Neuronal stem cell (in vitro differentiated cells): ENCODE data around the gene PAPPA.

Source experiments
- DNase-seq: peaks from one replicate; pipeline ENCODE4 v3.0.0-alpha.2; 2013; ENCODE audit warnings: low spot score
- H2AFZ ChIP-seq: one replicate; pipeline ENCODE4 v1.6.1; 2013; ENCODE audit warnings: mild to moderate bottlenecking, low read length, inconsistent platforms
- H2AK5ac ChIP-seq: 2 replicates; pipeline ENCODE4 v1.6.1; 2013; ENCODE audit warnings: low read depth, mild to moderate bottlenecking, inconsistent platforms, low read length, moderate library complexity, mixed read lengths
- H2BK120ac ChIP-seq: 2 replicates; pipeline ENCODE4 v1.6.1; 2013; ENCODE audit warnings: low read depth, mild to moderate bottlenecking, inconsistent platforms, low read length, moderate library complexity, mixed read lengths
- H2BK12ac ChIP-seq: one replicate; pipeline ENCODE4 v1.6.1; 2013; ENCODE audit warnings: low read length, inconsistent platforms
- H2BK15ac ChIP-seq: 2 replicates; pipeline ENCODE4 v1.6.1; 2013; ENCODE audit warnings: mild to moderate bottlenecking, low read length, inconsistent platforms, mixed read lengths
- H2BK5ac ChIP-seq: one replicate; pipeline ENCODE4 v1.6.1; 2013; ENCODE audit warnings: inconsistent platforms, mild to moderate bottlenecking, low read length, moderate library complexity
- H3K14ac ChIP-seq: one replicate; pipeline ENCODE4 v1.6.1; 2013; ENCODE audit warnings: low read length, inconsistent platforms
- H3K18ac ChIP-seq: 2 replicates; pipeline ENCODE4 v1.6.1; 2013; ENCODE audit warnings: low read length, inconsistent platforms
- H3K23ac ChIP-seq: 2 replicates; pipeline ENCODE4 v1.6.1; 2013; ENCODE audit warnings: low read depth, mild to moderate bottlenecking, mixed read lengths, low read length, inconsistent platforms; ENCODE audit not compliant: poor library complexity
- H3K27ac ChIP-seq: replicated peaks from 3 replicates; pipeline ENCODE4 v1.5.1; 2013; ENCODE audit warnings: low read length, inconsistent platforms
- H3K27me3 ChIP-seq, 3 experiments: 2 replicates each; pipeline ENCODE4 v1.6.1; 2013; ENCODE audit warnings: low read length in 3 of 3, mild to moderate bottlenecking in 2 of 3, inconsistent platforms in 1 of 3, low read depth in 1 of 3, mixed read lengths in 1 of 3, moderate library complexity in 1 of 3; ENCODE audit not compliant: control insufficient read depth in 3 of 3, insufficient read depth in 3 of 3
- H3K36me3 ChIP-seq, 2 donors: replicated peaks in 1 of 2; 2 replicates each; pipeline ENCODE4 v1.6.1; 2013; ENCODE audit warnings: low read length in 2 of 2; ENCODE audit not compliant: control insufficient read depth in 2 of 2, insufficient read depth in 2 of 2
- H3K4ac ChIP-seq: 2 replicates; pipeline ENCODE4 v1.6.1; 2013; ENCODE audit warnings: inconsistent platforms, mild to moderate bottlenecking, low read length, moderate library complexity
- H3K4me1 ChIP-seq, 2 donors: 1 replicate in 1 of 2; 2 replicates in 1 of 2; pipeline ENCODE4 v1.6.1; 2013; ENCODE audit warnings: low read length in 2 of 2, low read depth in 1 of 2; ENCODE audit not compliant: control insufficient read depth in 2 of 2, insufficient read depth in 1 of 2
- H3K4me2 ChIP-seq: one replicate; pipeline ENCODE4 v1.6.1; 2013; ENCODE audit warnings: mild to moderate bottlenecking, low read length, inconsistent platforms; ENCODE audit not compliant: insufficient read depth, poor library complexity, severe bottlenecking
- H3K4me3 ChIP-seq, 2 donors: 2 replicates each; pipeline ENCODE4 v1.5.1; 2013; ENCODE audit warnings: low read length in 2 of 2, mild to moderate bottlenecking in 2 of 2, inconsistent platforms in 1 of 2, moderate library complexity in 1 of 2
- H3K79me1 ChIP-seq: one replicate; pipeline ENCODE4 v1.6.1; 2013; ENCODE audit warnings: low read depth, mild to moderate bottlenecking, inconsistent platforms, low read length, moderate library complexity
- H3K9ac ChIP-seq: one replicate; pipeline ENCODE4 v1.6.1; 2013; ENCODE audit warnings: mild to moderate bottlenecking, low read depth, low read length, inconsistent platforms; ENCODE audit not compliant: poor library complexity
- H3K9me3 ChIP-seq, 2 donors: replicated peaks in 1 of 2; 2 replicates each; pipeline versions ENCODE3 to v1.6.1; 2013; ENCODE audit warnings: low read length in 2 of 2, mild to moderate bottlenecking in 2 of 2, inconsistent platforms in 1 of 2, low read depth in 1 of 2, mixed read lengths in 1 of 2, moderate library complexity in 1 of 2; ENCODE audit not compliant: control insufficient read depth in 2 of 2, insufficient read depth in 1 of 2
- H4K8ac ChIP-seq: one replicate; pipeline ENCODE4 v1.6.1; 2013; ENCODE audit warnings: low read depth, mild to moderate bottlenecking, inconsistent platforms, low read length, moderate library complexity
- H4K91ac ChIP-seq: one replicate; pipeline ENCODE4 v1.6.1; 2013; ENCODE audit warnings: low read length, low read depth, mild to moderate bottlenecking, inconsistent platforms; ENCODE audit not compliant: poor library complexity
- WGBS, 2 donors: extraction: QIAGEN DNeasy Blood & Tissue Kit; methylation state at CpG; one replicate each; pipeline ENCODE4 v1.1.7; 2013; ENCODE audit warnings: missing lambda C conversion rate in 2 of 2, mixed read lengths in 1 of 2; ENCODE audit not compliant: insufficient read length in 2 of 2, insufficient replicate concordance in 1 of 2; ENCODE audit errors: extremely low coverage in 2 of 2; 5-methylcytosine and 5-hydroxymethylcytosine counted together

Gene PAPPA

DNA sequence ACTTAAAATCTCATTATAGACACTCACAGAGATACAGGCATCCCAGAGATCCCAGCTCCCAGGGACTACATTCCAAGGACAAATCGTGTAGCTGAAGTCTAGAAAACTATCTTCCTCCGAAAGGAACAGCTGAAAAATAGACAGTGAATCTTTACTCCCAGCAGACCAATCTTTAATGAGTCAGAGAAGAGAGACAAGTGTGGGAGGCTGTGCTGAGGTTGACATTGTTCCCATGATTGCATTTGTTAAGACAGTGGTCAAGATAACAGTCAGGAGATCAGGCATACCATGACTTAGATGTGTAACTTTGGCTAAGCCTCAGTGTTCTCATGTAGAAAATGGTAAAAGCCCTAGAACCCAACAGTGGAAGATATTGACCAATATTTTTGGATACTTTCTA is 120.7 kb downstream of the PAPPA start:
- no peaks in the 10 kb centered on the region for H3K27me3 ChIP-seq
- no peak overlapping the region for H3K4me2 ChIP-seq
- H3K14ac ChIP-seq: no peak overlapping the region
- H3K9me3 ChIP-seq: peaks cover 0 to 12% of the 10 kb centered on the region in 2 donors
- no peak overlapping the region for H3K18ac ChIP-seq
- H3K4ac ChIP-seq: no peak overlapping the region
- H2BK15ac ChIP-seq: no peak overlapping the region
- no peak overlapping the region for H3K23ac ChIP-seq
- H3K4me1 ChIP-seq: peaks cover 16 to 24% of the 10 kb centered on the region in 2 donors
- H4K91ac ChIP-seq: no peak overlapping the region
- H3K27ac ChIP-seq: no peak overlapping the region
- H2AFZ ChIP-seq: no peak overlapping the region
- H3K4me3 ChIP-seq: no peak overlapping the region
- H3K36me3 ChIP-seq: peaks cover 0 to 38% of the 10 kb centered on the region in 2 donors
- DNase-seq: no peak
- no peak overlapping the region for H2BK12ac ChIP-seq
- H3K79me1 ChIP-seq: no peaks in the 10 kb centered on the region
- no peak overlapping the region for H2BK120ac ChIP-seq
- H3K9ac ChIP-seq: no peak overlapping the region
- WGBS, 2 donors: no CpG with 5 or more reads among the region's 2 CpGs
- no peak overlapping the region for H2BK5ac ChIP-seq
- no peak overlapping the region for H4K8ac ChIP-seq
- H2AK5ac ChIP-seq: no peak overlapping the region

DNA sequence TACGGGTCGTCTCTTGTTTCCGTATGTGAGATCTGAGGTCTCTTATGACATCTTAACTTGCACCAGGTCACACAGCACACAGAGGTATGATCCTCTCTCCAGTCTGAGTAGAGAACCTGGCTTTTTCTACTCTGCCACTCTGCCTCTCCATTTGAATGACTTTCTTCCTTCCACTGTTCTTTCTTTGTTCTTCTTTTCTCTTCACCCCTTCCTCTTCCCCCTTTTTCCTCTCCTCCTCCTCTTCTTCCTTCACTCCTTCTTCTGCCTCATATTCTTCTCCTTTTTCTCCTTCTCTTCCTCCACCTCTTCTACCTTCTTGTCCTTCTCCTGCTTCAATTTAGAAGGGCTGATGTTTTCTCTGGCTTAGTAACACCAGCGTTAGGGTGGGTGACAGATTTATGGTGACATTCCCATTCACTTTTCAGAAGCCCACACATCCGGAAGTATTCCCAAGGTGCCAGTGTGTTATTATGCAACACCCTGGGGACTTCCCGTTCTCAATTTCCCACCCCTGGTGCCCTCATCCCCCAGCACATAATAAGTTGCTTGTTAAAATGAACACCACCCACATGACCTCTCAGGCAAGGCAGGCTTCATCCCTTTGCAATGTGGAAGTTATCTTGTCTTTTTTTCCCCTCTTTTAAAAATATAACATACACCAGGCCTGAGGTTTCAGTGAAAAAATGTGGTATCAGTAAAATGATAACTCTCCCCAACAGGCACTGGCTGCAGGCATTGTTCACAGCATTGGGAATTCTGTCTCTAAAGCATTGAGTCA is 122.0 kb downstream of the PAPPA start:
- no CpG with 5 or more reads among the region's 6 CpGs for WGBS, 2 donors

DNA sequence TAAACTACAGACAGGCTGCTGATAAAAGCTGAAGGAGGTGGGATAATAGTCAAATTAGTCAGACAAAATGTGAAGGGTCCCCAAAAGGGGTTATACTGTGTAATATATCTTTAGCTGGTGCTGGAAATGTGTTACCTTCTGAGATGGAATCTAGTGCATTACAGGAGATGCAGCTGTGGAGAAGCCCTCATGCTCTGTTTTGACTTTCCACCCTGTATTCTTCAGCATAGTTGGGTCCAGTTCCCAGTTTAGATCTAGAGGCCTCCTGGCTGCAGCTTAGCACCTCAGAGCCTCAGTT is 122.6 kb downstream of the PAPPA start:
- H3K4me2 ChIP-seq: no peak overlapping the region
- no peak overlapping the region for H2BK120ac ChIP-seq
- H3K4ac ChIP-seq: no peak overlapping the region
- no peak overlapping the region for H2BK12ac ChIP-seq
- no peak overlapping the region for H2BK15ac ChIP-seq
- H4K91ac ChIP-seq: no peak overlapping the region
- peaks cover 31 to 34% of the 10 kb centered on the region in 2 donors for H3K4me1 ChIP-seq
- no peak overlapping the region for H3K14ac ChIP-seq
- H3K18ac ChIP-seq: no peak overlapping the region
- no peak overlapping the region for H2AFZ ChIP-seq
- H2AK5ac ChIP-seq: no peak overlapping the region
- H4K8ac ChIP-seq: no peak overlapping the region
- H3K36me3 ChIP-seq: peaks cover 0 to 20% of the 10 kb centered on the region in 2 donors
- H3K23ac ChIP-seq: no peak overlapping the region
- H3K9me3 ChIP-seq: peaks cover 0 to 9% of the 10 kb centered on the region in 2 donors
- H3K27me3 ChIP-seq: no peaks in the 10 kb centered on the region
- H3K4me3 ChIP-seq: no peak overlapping the region
- no peak overlapping the region for H3K27ac ChIP-seq
- no peak for DNase-seq
- no peak overlapping the region for H2BK5ac ChIP-seq
- H3K9ac ChIP-seq: no peak overlapping the region
- H3K79me1 ChIP-seq: no peaks in the 10 kb centered on the region

More for the DNA sequence above, 122.0 kb downstream of the PAPPA start:
- Histone ChIP-seq H2BK15ac (no peak overlapping the region), H3K4me1 (peaks cover 29 to 31% of the 10 kb centered on the region in 2 donors), H3K14ac (no peak overlapping the region), H3K36me3 (peaks cover 0 to 25% of the 10 kb centered on the region in 2 donors), H4K8ac (no peak overlapping the region), H3K79me1 (no peaks in the 10 kb centered on the region), H2AFZ (no peak overlapping the region), H3K4me3 (no peak overlapping the region), H2BK5ac (no peak overlapping the region), H2BK12ac (no peak overlapping the region), H3K9ac (no peak overlapping the region), H3K4ac (no peak overlapping the region), H3K18ac (no peak overlapping the region), H3K27ac (no peak overlapping the region), H3K23ac (no peak overlapping the region), H3K27me3 (no peaks in the 10 kb centered on the region), H4K91ac (no peak overlapping the region), H2AK5ac (no peak overlapping the region), H2BK120ac (no peak overlapping the region), H3K4me2 (no peak overlapping the region), H3K9me3 (peaks cover 0 to 12% of the 10 kb centered on the region in 2 donors)
- DNase-seq: no peak

DNA sequence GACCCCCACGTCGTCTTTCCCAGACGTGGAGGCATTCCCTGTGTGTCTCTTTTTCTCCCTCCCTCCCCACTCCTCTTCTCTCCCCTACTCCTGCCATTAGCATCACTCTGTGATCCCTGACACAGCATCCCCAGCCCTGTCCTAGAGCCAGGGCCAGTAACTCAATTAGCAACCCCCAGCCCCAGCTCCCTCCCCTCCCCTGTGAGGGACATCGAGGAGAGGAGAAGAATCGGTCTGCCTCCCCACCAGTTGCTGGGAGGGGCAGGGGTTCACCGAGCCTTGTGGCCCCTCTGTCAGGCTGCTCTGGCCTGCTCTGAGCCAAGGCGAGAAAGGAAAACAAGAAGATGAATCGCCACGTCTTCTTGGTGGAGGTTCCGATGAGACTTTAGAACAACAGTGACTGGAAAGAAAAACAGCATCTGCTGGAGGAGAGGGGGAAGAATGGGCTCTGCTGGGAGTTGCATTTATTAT is 123.1 kb downstream of the PAPPA start:
- Histone ChIP-seq H3K18ac (no peak overlapping the region), H3K4me3 (no peak overlapping the region), H2BK12ac (no peak overlapping the region), H2BK120ac (no peak overlapping the region), H2AFZ (peak overlapping the region; percentile 27), H3K23ac (no peak overlapping the region), H3K79me1 (no peaks in the 10 kb centered on the region), H3K36me3 (peaks cover 0 to 20% of the 10 kb centered on the region in 2 donors), H4K91ac (no peak overlapping the region), H3K4ac (no peak overlapping the region), H3K9me3 (peaks cover 0 to 5% of the 10 kb centered on the region in 2 donors), H3K27ac (no peak overlapping the region), H3K9ac (no peak overlapping the region), H3K27me3 (no peaks in the 10 kb centered on the region), H3K14ac (no peak overlapping the region), H3K4me2 (no peak overlapping the region), H2AK5ac (no peak overlapping the region), H2BK5ac (no peak overlapping the region), H4K8ac (no peak overlapping the region), H3K4me1 (peaks cover 33 to 37% of the 10 kb centered on the region in 2 donors), H2BK15ac (no peak overlapping the region)
- no peak for DNase-seq
- WGBS, 2 donors: no CpG with 5 or more reads among the region's 10 CpGs
